Limb (tissue), 2 donors: ENCODE measurements around the gene NOXA1.
A peak's percentile ranks its signal among the peaks of the same experiment; 100 is the strongest.

Experiments used
- DNase-seq, 2 donors: peaks; one replicate each; pipeline ENCODE4 v3.0.0-alpha.2; 2016; ENCODE audit errors: extremely low spot score in 2 of 2

The NOXA1 gene

GRCh38 chr9:137387114-137387890 is 35.9 kb upstream of the NOXA1 start:
- peak in 1 of 2 donors; percentile 25 for DNase-seq

DNA sequence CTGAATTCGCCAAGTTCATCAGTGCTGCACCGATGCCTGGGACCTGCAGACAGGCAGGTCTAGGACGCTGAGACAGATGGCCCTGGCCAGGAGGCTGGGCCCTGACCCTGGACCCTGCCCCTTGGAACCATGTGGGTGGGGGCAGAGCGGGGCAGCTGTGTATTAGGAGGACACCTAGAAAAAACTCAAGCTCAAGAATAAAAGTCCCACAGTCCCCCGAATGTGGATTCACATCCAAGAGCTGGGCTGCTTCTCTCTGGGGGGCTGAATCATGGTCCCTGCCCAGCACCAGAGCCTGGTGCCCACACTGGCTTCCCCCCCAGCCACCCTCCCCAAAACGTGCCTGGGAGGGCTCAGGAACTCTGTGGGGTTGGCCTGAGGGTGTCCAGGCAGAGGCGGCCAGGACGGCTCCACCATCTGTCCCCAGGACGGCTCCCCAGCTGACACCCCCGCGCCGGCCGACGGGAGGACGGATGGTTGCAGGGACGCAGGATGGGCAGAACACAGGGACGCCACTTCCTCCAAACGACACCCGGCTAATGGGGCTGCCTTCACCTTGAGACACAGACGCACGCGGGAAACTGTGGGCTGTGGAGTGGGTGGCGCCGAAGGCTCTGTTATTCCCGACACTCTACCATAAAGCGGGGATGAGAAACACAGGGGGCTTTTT is 35.2 kb upstream of the NOXA1 start:
- peak in 1 of 2 donors; percentile 31 for DNase-seq

DNA sequence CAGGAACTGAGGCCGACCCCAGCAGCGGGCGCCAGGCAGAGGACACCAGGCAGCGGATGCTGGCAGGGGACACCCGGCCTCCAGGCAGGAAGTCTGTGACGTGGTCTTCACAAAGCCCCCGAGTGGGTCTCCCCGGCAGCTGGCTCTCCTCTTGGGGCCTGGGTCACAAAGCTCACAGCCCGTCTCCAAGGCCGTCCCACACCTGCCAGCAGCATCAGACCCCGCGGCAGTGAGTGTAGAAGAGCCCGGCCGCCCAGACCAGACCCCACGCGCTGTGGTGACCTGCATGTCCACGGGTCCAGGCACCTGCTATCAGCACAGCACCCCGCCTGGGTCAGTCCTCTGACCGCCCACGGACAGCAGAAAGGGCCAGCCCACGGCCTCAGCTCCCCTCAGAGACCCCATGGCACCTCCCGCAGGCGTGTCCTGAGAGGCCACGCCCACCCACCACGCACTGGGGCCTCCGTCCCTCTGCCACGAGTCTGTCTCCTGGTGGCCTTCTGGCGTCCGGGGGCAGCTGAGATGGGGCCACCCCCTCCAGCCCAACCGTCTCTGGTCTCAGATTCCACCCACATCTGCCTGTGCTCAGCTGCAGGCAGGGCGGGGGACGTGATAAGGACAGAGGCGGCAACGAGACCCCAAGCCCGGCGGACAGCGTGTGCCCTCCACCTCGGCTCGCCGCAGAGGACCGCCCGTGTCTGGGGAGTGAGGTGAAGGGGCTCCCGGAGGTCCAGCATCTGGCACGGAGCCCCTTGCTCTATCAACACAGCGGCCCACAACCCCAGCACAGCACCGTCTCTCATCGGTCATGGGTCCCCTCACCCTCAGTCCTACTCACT is 34.4 kb upstream of the NOXA1 start:
- peak in 1 of 2 donors; percentile 12 for DNase-seq

- DNase-seq, result peak in 1 of 2 donors; percentile 18
Measured at GRCh38 chr9:137389428-137389746, 33.8 kb upstream of the NOXA1 start.

DNA sequence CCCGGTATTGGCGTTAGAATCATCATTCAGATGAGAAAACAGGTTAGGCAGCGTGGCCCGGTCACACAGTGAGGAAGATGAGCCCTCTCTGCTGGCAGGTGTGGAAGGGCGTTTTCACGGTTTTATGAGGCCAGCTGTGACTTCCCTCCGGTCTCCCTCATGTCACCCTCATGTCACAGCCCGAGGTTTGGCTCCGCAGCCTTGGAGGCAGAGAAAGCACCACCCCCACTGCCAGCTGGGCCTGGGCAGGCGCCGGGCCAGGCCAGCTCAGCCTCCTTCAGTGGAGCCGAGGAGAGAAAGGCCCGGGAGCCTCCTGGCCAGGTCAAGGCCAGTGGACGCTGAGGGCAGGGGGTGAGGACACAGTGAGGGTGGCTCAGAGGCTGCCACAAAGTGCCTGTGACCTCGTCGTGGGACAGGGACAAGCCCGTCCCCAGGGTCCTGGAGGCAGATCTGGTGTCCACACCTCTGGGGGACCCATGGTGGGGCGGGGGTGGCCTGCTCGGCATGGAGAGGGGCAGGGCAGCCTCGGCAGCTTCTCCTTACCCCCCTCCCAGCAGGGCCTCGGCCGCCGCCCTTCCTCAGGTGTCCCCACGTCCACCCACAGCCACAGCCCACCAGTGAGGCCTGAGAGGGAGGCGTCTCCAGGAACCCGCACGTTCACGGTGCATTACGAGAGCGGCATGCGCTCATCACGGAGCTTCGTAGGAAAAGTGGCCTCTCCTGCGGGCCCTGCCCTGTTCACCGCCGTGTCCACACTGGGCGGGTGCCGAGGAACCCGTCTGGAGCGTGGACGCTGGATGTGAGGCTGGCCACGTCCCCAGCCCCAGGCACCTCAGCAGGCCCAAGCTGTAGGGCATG is 32.4 kb upstream of the NOXA1 start:
- peak in 1 of 2 donors; percentile 35 for DNase-seq

DNA sequence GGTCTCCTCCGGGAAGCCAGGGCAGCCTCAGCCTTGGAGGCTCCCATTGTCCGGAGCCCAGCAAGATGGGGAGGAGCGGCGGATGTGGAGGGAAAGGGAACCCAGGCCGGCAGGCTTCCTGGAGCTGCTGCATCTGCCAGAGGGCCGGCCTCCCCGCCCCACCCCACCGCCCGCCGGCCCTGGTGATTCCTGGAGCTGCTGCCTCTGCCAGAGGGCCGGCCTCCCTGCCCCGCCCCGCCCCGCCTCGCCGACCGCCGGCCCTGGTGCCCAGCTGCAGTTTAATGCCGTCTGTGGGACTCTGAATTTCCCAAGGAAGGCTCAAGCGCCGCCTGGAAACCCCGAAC is 31.8 kb upstream of the NOXA1 start:
- peak in 1 of 2 donors; percentile 34 for DNase-seq

DNA sequence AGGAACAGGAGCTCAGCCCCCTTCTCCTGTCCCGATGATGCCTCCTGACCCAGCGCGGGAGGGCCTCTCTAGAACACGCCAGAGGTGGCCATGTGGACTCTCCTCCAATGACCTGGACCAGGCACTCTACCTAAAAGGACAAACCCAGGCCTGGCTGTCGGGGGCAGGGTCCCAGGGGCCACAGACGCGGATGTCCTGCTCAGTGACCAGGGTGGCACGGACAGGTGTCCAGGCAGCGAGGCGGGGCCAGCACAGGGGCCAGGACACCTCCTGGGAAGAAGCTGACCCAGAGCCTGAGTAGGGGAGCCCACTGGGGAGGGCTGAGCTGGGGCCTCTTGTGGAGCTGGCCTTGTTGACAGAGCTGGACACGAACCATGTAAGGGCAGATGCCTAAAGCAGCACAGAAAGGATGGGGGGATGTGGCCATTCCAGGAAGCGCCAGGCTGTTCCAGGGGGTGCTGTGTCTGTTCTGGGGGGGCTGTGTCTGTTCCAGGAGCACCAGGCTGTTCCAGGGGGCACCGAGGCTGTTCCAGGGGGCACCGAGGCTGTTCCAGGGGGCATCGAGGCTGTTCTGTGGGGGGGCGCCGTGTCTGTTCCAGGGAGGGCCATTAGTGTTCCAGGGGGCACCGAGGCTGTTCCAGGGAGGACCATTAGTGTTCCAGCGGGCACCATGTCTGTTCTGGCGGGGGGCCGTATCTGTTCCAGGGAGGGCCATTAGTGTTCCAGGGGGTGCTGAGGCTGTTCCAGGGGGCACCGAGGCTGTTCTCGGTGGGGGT is 30.8 kb upstream of the NOXA1 start:
- DNase-seq, result peak in 1 of 2 donors; percentile 17

DNA sequence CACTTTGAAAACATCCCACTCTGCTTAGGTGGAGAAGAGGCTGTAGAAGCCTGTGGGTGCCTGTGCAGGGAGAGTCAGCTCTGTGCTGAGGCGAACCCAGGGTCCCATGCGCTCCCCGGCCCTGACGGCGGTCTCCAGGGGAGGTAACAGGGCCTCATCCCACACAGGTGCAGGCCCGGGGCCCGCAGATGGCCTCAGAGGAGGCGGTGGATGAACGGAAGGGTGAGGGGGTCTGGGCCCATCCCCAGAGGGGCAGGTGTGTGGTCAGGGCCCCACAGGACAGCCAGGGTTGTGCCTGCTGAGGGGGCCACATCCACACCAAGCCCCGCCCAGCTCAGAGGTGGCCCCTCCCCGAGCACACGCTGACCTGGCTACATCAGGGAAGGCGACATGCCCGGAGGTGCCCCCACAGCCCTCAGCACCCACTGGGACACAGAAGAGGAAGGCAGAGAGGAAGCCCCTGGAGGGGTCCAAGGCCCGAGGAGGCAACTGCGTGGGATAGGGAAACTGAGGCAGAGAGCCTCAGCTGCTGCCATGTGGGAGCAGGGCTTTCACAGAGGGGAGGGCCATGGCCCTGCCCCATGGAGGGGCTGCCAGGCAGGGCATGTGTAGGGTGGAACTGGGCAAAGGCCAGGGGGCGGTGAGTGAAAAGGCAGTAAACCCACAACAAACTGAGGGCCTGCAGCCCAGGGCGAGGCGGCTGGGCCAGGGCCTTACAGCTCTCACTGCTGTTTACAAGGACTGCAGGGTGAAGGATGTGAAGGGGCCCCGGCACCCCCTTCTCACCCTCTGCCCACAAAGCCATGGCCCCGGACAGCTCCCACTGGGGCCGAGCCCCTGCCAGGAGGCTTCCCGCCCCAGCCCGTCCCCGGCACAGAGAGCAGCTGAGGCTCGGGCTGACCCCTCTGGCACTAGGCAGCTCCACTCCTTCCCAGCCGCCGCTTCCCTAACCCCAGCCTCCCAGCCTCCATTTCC is 29.7 kb upstream of the NOXA1 start:
- DNase-seq, result peak in 1 of 2 donors; percentile 15

DNA sequence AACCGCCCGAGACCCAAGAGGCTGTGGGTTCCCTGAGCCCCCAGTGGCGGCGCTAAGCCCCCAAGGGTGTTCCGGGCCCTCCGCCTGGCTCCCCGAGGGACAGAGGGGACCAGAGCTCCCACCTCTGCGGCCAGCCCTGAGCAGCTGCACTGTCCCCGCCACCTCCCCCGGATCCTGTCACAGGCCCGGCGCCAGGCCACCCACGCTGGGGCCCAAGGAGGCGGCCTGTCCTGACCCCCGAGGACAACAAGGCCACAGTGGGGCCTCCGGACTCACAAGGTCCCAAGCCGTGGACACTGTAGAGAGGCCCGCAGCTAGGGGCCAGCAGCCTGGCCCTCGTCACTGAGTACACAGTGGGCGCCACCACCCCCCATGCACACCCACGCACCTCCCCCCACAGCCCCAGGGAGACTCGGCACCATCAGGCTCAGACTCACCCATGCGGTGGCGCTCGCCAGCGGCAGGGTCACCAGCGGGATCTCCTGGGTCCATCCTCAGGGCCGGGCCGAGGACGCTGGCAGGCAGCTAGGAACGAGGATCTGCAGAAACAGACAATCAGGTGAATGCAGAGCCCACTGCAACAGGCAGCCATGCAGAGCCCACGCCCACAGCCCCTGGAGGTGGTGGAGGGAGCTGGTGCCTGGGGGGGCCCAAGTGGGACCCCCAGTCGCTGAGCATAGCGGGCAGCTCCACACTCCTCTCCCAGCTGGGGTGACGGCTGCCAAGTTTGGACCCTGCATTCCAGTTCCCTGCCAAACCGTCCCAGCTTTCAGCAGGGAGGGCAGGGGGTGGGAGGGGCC is 28.1 kb upstream of the NOXA1 start:
- DNase-seq, result peak in 1 of 2 donors; percentile 26

DNA sequence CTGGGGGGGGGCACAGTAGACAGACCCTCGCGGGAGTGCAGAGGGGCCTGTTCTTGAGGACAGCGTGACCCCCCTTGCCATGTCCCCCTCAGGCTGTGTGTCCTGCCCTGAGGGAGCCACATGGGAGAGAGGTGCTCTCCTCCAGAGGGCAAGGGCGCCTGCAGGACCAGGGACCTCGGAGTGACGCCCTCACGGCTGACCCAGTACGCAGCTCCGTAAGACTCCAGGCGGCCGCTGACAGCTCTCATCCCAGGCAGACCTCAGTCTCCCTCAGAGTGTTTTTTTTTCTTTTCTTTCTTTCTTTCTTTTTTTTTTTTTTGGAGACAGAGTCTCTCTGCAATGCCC is 27.6 kb upstream of the NOXA1 start:
- no peak for DNase-seq

DNA sequence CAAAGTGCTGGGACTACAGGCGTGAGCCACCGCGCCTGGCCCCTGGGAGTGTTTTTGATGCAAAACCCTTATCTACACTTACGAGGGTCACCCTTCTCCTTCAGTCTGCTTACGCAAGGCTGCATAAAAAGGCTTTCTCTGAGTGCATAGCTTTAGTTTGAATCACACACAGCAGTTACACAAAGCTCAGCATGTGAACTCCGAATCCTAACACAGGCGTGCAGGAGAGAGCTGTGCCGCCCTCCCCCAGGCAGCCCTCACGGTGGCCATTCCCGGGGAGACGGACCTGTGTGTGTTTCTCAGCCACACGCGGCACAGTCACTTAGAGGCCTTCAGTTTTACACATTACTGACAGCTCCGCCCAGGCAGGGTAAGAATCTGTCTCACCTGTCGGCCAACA is 27.0 kb upstream of the NOXA1 start:
- no peak for DNase-seq

- DNase-seq, result no peak
Measured at GRCh38 chr9:137396634-137397367, 26.4 kb upstream of the NOXA1 start.

DNA sequence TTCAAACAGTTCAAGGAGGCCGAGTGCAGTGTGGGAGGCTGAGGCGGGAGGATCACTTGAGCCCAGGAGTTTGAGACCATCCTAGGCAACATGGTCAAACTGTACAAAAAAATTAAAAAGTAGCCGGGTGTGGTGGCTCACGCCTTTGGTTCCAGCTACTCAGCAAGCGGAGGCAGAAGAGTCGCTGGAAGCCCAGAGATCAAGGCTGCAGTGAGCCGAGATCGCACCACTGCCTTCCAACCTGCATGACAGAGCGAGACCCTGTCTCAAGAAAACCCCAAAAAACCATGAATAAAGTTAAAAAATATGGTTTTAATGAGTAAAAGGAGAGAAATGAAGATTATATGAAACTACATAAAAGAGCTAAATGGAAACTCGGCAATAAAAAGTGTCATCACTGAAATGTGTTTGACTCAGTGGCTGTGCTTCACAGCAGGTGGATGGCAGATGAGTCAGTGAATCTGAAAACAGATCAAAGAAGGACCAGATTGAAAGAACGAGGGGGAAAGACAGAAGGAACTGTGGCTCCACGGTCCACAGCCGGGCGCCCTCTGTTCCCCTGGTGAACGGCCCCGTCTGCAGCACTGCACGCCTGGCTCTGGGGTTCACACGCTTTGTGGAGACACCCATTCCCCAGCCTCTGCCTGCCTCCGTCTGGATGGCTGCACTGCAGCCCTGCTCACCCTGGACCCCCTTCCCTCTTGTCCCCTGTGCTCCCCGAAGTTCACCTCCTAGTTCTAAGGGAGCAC is 25.3 kb upstream of the NOXA1 start:
- no peak for DNase-seq

GRCh38 chr9:137398561-137399468 is 24.4 kb upstream of the NOXA1 start:
- DNase-seq, result no peak

- DNase-seq, result no peak
Measured at GRCh38 chr9:137402746-137403145, 20.4 kb upstream of the NOXA1 start.

DNA sequence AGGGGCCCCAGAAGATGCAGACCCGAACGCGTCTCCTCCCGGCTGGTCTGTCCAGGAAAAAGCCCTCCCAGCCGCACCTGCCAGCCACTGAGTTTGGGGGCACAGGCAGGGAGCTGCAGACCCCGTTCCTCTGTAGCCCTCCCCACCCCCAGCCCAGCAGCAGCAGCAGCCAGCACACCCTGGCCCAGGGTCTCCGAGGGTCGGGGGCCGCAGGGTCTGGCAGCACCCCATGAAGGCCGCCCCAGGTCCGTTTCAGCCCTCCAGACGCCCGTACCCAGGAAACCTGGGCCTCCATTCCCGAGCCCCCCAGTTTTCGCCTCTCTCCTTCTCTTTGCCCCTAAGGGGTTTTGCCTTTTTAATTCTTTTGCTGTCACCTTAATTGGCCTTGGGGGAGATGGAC is 19.9 kb upstream of the NOXA1 start:
- DNase-seq, result no peak
